HG03060 (cell line): ENCODE data around the gene MYO1G.

Experiments used
- ATAC-seq: cut with Tn5 transposase; IDR thresholded peaks from one replicate; pipeline ENCODE4 v1.9.1; 2021; ENCODE audit warnings: low read depth, moderate number of reproducible peaks; ENCODE audit not compliant: unreplicated experiment

Gene MYO1G

DNA sequence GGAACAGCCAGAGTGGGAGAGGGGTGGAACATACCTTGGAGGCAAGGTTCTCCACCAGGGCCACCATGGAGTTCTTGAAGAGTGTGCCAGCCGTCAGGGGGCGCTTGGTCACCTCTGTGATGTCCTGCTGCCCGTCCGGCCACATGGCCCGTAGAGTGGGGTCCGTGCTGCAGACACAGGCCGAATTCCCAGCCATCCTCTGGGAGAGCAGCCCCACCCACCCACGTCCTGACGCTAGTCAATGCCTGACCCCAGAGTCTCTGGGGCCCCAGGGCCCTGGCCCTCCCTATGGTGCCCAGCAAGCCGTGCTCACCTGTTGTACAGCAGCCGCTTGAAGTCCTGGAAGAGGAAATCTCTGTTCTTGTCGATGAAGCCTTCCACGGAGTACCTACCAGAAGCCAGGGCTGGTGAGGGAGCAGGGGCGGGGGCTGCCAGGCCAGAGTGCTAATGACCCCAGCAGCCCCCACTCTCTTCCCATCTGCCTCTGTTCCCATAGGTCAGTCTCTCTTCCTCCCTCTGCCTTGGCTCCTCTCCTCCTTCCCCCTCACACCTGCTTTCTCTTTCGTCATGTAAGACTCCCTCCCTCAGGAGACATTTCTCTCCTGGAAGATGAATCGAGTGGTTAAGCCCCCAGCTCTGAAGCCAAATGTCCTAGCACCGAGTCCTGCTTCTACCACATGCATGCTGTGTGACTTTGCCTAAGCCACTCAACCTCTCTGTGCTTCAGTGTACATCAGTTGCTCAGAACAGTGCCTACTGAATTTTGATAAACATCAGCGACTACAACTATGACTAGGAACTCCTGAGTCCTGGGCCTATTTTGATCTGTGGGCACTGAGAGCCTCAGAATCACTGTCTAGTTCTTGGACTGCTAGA is 11.0 kb downstream of the MYO1G start:
- no peak for ATAC-seq

DNA sequence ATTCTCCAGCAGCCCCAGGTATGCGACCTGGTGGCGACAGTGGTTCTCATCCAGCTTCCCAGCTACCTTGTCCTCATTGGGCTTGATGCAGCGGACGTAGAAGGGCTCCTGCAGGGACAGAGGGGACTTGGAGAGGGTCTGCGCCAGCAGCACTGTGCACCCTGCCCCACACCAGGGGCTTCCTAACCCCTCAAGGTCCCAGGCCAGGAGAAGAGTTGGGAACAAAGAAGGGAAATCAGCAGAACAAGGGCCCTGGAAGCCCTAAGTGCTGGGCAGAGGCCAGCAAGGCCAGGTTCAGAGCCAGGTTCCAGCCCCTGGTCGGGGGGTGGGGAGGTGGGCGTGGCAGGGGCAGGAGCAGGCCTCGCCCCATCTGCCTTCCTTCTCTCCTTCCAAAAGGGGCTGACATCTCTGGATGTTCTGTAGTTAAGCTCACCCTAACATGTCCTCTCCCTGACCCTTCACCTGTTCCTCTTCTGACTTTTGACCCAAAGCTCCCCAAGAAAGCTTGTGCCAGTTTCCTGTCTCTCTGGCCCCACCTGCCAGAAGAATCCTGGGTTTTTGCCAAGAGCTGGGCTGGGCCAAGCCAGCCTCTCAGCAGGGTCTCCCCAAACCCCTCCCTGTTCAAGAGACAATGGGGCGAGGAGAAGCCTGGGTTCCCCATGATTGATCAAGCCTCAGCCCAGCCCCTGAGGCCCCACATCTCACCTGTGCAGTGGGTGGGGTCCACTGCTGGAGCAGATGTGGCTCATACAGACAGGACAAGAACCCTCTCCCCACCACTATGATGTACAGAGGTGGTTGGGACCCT is 11.9 kb downstream of the MYO1G start:
- ATAC-seq = no peak

DNA sequence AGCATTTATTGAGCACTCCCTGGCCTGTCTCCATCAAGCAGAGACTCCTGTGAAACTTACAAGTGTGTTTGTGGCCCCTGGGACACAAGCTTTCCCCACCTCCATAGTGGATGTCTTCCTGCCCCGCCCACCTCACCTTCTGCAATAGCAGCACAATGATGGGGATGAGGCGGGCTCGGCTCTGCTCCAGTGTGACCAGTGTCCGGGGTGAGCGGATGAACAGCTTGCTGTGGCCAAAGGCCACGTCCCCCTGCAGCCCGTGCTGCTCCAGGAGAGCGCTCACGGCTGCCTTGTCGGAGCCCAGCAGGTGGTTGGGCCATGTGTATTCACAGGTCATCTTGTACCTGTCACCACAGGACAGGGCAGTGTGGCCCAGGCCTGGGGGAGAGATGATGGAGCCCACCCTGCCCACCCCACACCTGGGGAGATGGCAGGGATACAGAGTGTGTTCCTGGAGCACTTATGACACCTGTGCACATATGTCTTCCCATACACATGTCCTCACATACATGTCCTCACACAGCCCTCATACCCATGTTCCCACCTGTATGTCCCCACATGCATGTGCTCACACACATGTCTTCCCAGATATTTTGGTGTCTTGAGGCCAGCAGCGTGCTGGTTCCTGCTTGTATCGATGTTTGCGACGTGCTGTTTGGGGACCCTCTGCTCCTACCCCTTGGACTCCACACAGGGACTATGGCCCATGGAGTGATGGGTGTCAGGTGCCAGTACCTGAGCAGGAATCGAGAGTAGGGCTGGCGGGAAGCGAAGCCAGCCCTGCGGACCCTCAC is 12.7 kb downstream of the MYO1G start:
- ATAC-seq = no peak

DNA sequence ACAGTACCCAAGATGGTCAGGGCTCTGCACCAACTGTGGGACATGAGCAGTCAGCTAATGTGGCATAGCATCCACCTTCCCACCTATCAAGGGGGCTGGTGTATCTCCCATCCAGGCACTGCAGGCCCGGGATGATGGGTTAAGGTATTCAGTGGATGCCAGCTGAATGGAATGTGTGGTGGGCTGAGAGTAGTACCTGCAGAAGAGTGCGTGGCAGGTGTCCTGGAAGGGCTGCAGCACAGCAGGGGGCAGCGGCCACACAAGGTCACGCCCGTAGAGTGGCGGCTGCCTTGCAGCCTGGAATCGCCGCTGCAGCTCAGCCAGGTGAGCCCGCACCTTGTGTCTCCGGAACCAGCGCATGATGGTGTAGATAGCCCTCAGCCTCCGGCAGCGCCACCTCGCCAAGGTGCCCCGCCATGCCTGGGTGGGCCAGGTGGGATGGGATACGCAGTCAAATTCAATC is 13.3 kb downstream of the MYO1G start:
- no peak for ATAC-seq

DNA sequence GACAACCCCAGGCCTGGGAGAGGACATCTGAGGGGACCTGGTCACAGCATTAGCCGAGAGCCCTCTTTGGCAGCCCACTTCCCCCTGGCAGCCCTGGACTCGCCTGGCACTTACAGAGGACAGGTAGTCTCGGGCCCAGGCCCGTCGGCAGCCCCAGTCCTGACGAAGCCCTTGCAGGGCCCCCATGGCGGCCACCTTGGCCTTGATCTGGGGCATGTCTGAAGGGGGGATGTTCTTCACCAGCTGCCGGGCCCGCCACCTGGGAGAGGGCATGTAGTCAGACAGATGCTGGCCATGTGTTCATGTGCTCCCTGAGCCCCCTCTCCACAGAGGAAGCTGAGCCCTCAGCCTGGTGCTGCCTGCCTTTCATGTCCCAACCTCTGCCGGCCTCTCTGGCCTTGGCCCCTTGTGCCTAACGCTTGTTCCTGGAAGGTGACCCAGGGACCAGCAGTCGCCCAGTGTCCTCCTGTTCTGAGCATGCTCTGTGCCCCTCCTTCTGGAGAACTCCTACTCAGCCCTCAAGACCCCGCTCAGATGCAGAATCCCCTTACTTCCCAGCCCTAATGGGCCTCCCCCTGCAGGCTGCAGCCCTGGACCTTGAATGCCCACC is 13.9 kb downstream of the MYO1G start:
- no peak for ATAC-seq

DNA sequence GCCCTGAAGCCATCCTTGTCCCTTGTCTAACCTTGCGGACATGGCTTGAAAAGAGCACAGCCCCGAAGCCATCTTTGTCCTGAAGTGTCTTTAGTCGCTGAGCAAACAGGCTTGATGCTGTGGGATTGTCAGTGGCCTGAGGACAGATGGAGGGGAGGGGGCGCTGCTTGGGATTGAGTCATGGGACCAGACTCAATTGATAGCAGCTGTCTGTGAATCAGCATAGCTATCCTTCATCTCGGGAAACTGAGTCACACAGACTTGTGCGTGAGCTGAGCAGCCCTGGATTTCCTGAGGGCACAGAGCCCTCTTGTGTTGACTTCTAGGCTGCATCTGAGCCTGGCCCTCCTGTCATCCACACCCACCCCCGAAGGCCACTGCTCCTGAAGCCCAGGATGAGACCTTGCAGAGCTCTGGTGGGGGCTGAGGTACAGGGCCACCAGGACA is 14.4 kb downstream of the MYO1G start:
- ATAC-seq = no peak

DNA sequence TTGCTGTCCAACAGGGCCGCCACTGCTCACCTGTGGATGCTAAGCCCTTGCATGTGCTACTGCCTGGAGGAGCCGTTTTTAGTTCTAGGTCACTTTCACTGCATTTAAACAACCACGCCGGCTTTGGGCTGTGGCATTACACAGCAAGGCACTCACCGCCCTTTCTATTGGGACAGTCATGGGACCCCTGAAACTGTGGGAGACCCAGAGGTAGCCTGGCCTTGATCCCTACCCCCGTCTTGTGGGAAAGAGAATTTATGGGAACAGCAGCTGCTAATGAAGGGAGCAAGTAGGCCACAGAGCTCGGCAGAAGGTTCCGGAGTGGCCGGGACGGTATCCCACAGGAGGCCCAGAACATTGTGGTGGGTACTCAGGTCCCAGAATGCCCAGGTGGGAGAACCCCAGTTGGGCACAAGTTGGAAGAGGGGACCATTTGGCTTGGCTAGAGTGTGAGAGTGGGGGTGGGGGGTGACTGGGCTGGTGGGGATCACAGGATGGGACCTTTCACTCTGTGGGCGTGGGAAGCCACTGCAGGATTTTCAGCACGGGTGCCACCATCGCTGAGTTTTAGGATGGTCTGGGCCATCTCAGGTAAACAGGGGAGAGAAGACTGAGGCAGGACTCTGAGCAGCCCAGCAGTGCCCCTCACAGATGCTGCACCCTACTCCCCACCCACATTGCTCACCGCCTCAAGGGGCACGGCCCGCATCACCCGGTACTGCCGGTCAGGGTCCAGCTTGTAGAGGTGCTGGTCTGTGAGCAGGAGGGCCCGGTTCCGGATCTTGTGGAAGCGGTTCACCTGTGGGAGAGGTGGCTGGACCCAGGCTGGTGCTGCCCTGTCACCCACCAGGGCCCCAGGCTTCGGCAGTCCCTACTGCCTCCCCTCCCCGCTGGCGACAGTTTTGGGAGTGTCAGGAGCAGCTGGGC is 15.2 kb downstream of the MYO1G start:
- ATAC-seq = no peak

DNA sequence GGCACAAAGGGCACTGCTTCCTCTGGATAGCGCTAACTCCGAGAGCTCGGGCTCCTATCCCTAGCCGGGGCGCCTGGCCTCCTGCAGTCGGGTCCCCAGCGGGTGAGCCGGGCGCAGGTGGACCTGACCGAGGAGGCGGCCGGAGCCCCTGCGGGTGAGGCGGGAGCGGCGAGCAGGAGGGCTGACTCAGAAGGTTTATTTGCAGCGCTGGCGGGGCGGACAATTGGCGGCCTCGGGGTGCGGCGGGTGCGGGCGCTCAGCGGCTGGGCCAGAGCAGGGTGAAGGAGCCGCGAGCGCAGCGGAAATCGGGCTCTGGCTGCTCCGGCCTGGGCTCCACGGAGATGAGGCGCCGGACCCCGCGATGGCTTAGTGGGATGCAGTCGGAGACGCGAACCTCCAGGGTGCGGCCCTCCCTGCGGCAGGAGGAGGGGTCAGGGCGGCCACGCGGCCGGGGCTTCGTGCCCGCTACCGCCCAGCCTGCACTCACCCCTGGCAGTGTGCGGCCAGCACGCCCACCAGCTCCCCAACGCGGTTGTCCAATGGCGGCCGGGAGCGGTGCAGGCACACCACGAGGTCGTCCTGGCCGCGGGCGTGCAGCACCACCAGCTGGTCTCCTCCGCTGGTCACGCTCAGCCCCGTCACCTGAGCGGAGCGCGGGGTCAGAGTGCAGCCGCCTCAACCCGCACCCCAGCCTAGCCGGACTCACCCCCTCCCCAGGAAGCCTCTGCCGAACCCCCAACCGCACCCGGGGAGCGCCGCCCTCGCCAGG is 16.1 kb downstream of the MYO1G start:
- ATAC-seq = no peak

DNA sequence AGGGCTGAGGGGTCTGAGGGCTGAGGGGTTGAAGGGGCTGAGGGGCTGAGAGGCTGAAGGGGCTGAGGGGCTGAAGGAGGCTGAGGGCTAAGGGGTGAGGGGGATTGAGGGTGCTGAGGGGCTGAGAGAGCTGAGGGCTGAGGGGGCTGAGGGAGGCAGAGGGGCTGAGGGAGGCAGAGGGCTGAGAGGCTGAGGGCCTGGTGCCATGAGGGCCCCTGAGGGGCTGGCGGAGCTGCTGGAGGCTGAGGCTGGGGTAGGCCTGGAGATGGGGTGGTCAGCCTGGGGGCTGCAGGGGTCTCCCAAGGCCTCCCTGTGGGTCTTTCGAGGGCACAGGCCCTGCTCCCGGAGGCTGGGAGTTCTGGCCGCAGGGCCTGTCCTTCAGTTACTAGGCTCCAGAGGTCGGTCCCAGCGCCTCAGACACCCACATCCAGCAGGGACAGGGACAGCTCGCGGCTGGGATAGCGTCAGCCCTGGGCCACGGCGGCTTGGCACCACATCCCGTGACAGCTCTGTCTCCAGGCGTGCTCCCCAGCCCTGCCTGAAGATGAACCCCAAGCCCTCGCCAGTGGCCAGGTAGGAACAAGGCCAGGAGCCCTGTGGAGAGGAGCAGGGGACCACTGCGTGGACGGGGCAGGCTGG is 16.9 kb downstream of the MYO1G start:
- ATAC-seq = no peak

DNA sequence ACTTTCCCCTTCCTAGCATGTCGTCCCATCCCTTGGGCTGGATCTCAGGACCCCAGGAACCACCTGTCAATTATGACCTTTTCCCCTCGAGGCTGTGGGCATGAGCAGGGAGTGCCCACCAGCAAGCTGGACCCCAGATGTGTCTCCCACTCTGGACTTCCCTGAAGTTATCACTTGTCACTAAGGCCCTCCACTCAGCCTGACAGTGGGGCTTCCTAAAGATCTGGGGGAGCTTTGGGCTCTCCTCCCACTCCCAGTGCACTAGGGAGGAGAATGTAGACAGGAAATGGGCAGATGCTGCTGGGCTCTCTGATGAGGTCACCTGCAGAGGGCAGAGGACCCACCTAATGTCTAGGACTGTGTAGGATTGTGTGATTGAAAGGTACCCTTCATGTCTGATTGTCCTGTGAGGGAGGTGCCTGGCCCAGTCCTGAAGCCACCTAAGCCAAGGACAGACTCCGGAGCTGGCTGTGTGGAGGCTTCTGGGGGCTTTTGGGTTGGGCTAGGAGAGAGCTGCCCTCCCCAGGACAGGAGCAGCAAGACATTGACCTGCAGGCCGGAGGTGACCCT is 18.7 kb downstream of the MYO1G start:
- no peak for ATAC-seq

DNA sequence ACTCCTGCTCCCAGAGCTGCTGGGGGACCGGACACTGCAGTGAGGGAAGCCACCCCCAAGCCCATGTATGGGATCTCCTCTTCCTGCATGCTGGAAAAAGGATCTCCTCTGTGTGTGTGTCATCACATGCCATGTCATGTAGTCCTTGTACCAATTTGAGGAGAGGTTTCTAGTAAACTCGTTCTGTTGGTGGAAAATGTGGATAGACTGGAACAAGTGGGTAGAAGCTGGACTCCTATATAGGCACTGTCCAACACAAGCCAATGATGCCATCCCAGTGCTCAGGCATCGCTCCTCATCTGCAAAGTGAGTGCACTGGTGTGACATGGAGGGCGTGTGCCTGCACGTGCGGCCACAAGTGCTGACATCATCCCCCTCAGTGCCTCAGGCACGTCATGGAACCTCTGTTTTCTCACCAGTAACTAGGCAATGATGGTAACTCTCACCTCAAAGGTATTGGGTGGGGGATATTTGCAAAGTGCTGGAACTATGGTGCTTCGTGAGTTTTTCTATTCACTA is 19.3 kb downstream of the MYO1G start:
- ATAC-seq = no peak

DNA sequence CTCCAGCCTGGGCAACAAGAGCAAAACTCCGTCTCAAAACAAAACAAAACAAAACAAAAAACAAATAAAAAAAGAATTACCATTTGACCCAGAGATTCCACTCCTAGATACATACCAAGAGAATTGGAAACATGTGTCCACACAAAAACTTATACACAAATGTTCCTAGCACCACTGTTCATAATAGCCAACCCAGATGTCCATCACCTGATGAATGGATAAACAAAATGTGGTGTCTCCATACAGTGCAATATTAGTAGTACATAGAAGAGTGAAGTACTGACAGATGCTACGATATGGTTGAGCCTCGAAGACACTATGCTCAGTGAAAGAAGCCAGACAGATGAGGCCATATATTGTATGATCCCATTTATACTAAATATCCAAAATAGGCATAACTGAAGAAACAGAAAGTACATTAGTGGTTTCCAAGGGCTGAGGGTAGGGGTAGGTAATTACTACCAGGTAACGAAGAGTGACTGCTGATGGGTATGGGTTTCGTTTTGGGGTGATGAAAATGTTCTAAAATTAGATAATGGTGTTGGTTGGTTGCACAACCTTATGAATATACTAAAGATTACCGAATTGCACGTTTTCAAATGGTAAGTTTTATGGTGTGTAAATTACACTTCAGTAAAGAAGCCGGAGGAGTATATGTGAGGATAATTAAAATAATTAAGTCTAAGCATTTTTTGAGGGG is 20.0 kb downstream of the MYO1G start:
- no peak for ATAC-seq

DNA sequence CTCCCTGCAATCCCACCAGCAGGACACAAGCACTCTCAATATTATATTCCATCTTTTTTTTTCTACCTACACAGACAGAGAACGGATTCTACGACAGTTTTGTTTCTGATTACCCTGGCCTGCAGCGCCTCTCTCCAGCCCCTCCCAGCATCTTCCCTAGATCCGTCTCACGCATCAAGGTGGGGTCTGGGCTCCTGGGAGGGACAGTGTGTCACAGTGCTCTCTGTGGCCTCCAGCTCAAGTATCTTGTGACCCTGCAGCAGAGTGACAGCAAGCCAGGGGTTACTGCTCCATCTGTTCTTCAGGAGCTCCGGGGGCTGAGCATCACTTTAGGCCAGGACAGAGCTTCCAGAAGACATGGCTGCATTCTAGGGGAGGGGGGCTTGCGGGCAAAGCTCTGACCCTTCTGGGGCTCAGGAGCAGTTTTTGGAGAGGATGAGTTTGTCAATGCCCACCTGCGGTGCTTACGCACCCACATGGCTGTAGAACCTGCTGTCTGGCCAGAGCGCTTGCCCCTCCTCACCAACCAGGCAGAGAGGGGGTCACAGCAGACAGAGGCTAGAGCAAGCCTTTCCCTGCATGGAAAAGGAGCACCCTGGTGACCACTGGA is 22.6 kb downstream of the MYO1G start:
- no peak for ATAC-seq

DNA sequence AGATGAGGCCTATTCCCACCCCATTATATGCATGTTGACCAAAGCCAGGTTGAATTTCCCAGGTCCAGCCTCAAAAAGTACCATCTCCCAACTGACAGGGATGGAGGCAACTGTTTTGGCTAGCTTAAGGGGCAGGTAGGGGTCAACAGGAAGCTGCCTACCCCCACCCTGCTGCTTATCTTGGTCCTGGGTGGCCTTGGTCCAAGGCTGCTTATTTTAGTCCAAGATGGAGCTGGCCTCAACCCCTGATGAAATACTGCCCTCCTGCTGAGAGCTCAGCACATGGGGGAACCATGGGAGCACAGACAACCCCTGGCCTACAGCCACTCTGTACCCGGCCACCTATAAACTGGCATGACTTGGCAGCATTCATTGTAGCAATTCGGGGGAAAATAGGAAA is 23.1 kb downstream of the MYO1G start:
- ATAC-seq = no peak

DNA sequence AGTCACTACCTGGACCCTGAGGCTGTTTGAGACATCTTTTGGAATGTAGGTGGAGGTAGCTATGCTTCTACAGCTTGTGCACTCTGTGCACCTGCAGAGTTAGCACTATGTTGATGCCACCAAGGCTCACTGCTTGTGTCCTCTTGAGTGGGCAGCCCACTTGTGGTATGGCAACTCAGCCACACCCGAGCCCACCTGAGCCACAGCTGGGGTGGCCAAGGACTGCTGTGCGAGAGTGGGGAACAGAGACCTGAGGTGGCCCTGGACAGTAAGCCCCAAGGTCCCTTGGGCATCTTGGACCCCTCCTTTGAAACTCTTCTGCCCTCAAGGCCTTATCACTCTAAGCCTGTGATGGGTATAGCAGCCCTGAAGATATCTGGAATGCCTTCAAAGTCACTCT is 25.7 kb downstream of the MYO1G start:
- ATAC-seq = no peak

DNA sequence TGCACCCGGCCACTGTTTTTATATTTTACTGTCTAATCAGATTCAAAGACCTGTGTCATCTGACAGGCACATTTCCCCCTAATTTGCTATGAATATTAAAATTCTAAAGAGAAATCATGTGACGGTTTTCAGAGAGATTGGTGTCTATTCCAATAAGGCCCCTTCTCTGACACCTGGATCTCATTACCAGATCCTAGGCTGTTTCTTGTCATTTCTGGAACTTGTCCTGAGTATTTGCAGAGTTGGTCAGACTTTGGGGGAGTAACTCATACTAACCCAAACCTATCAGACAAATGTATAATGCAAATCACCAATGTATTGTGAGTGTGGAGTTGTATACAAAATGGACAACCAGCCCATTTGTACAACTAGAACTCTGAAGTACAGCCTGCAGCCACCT is 29.5 kb downstream of the MYO1G start:
- no peak for ATAC-seq

DNA sequence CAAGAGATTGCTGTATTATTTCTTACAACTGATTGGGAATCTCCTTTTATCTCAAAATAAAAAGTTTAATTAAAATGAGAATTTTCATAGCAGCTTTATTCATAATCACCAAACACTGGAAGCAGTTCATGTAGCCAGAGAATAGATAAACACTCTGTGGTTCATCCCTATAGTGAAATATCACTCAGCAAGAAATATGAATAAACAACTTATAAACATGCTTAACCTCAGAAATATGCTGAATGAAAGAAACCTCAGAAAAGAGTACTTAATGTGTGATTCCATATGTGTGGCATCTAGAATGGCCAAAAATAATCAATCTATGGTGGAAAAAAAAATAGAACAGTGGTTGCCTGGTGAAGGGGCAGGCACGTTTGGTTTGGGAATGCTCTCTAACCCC is 33.3 kb downstream of the MYO1G start:
- ATAC-seq = no peak
